Breast epithelium (tissue), 4 donors: Measurements from ENCODE around the gene RIOK1. TPM values are rescaled to one million over a fixed set of nuclear protein-coding genes. Genes with fewer than 3 reads are reported as not detected.
"Not testable (repeated sequence)": the region's sequence is repeated elsewhere in the genome, so short reads cannot be mapped to it uniquely, and the experiment has no call there.

ENCODE experiments used
- DNase-seq, 2 donors: peaks; one replicate each; pipeline ENCODE4 v3.0.0-alpha.2; 2019; ENCODE audit warnings: low spot score in 2 of 2
- H3K27ac ChIP-seq, 2 donors: fragments of 200-600 bp; sonication (generic) in 1 of 2; one replicate each; pipeline ENCODE4 v1.5.1; 2016 to 2019; ENCODE audit warnings: mild to moderate bottlenecking in 1 of 2
- H3K27me3 ChIP-seq, 2 donors: fragments of 200-600 bp; sonication (generic) in 1 of 2; one replicate each; pipeline versions ENCODE4 v1.5.1 to v1.6.0; 2017 to 2019; ENCODE audit warnings: control low read depth in 1 of 2, mild to moderate bottlenecking in 1 of 2
- H3K36me3 ChIP-seq: fragments of 200-600 bp; one replicate; pipeline ENCODE4 v1.5.1; 2019
- H3K4me1 ChIP-seq, 2 donors: fragments of 200-600 bp; sonication (generic); one replicate each; pipeline ENCODE4 v1.5.1; 2016 to 2019; ENCODE audit warnings: control low read depth in 1 of 2
- H3K4me3 ChIP-seq, 3 donors: fragments of 200-600 bp; sonication (generic); 1 replicate in 2 of 3; 2 replicates in 1 of 3; pipeline ENCODE4 v1.5.1; 2016 to 2019; ENCODE audit warnings: mild to moderate bottlenecking in 3 of 3, moderate library complexity in 2 of 3
- H3K9me3 ChIP-seq, 2 donors: fragments of 200-600 bp; sonication (generic) in 1 of 2; one replicate each; pipeline ENCODE4 v1.5.1; 2016 to 2019; ENCODE audit warnings: control low read depth in 1 of 2
- CTCF ChIP-seq, 3 donors: fragments of 450-650 bp; IDR thresholded peaks; one replicate each; pipeline ENCODE4 v1.5.1; 2016 to 2017; ENCODE audit warnings: antibody characterized with exemption in 3 of 3, mild to moderate bottlenecking in 3 of 3, moderate library complexity in 3 of 3
- POLR2A ChIP-seq: fragments of 450-650 bp; IDR thresholded peaks from one replicate; pipeline ENCODE4 v1.6.1; 2016; ENCODE audit warnings: antibody characterized with exemption, mild to moderate bottlenecking, moderate library complexity
- POLR2AphosphoS5 ChIP-seq, 3 donors: sonication (generic); formaldehyde crosslinking; IDR thresholded peaks; one replicate each; pipeline ENCODE4 v1.6.1; 2017; ENCODE audit warnings: antibody characterized with exemption in 3 of 3
- intact Hi-C: fragments of 100-400 bp; cut with DNase I; formaldehyde crosslinking; loops from one replicate; pipeline ENCODE4 v1.15.1; 2023; ENCODE audit warnings: low total_unique reads
- total RNA-seq, 3 donors: library from RNA; depleted of rRNA; stranded (reverse); fragments of >200 nt; gene quantifications; one replicate each; pipeline ENCODE4 v1.1.0, GENCODE V29; 2016

The RIOK1 gene
- total RNA-seq, 3 donors from 2014 or later, result 15.8 to 38.6 (median 26.9) TPM

GRCh38 chr6:7351916-7352315 is 37.7 kb upstream of the RIOK1 start:
- intact Hi-C loops, H3K4me1 ChIP-seq, H3K27me3 ChIP-seq, H3K9me3 ChIP-seq, H3K27ac ChIP-seq, DNase-seq, H3K36me3 ChIP-seq, H3K4me3 ChIP-seq: not testable (repeated sequence)

GRCh38 chr6:7367408-7367807 is 22.2 kb upstream of the RIOK1 start:
- TF ChIP-seq POLR2AphosphoS5 (IDR thresholded peaks at IDR 0.05) (no peak), CTCF (IDR thresholded peaks at IDR 0.05) (no peak), POLR2A (no peak)

DNA sequence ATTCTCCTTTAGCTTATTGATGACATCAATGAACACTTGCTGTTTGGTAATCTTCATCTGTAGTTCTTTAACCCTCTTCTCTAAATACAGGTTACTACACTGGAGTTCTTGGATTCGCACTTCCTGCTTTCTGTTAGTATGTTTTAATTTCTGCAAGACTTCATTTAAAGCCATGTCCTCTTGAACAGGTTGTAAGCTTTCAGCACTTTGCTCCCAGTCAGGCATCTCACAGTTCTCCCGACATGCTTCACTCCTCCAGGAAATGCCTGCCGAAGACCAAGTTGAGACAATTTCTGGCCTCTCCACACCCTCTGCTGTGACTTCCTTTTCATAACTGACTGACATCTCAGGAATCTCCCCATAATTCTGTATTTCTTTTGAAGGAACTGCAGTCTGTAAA is 15.9 kb upstream of the RIOK1 start:
- Histone ChIP-seq H3K4me3 (no peak overlapping the region), H3K36me3 (no peaks in the 10 kb centered on the region), H3K27ac (no peak overlapping the region), H3K4me1 (no peaks in the 10 kb centered on the region), H3K9me3 (no peaks in the 10 kb centered on the region), H3K27me3 (no peaks in the 10 kb centered on the region)
- intact Hi-C loops, result no loop called here
- TF ChIP-seq POLR2A (no peak), POLR2AphosphoS5 (IDR thresholded peaks at IDR 0.05) (no peak), CTCF (IDR thresholded peaks at IDR 0.05) (no peak)
- DNase-seq, result no peak

More at GRCh38 chr6:7367408-7367807, 22.2 kb upstream of the RIOK1 start:
- no peaks in the 10 kb centered on the region for H3K36me3 ChIP-seq
- no peak overlapping the region for H3K27ac ChIP-seq
- H3K27me3 ChIP-seq, result no peaks in the 10 kb centered on the region
- H3K9me3 ChIP-seq, result no peaks in the 10 kb centered on the region
- no peak overlapping the region for H3K4me3 ChIP-seq
- no peak for DNase-seq
- intact Hi-C loops, result no loop called here
- no peaks in the 10 kb centered on the region for H3K4me1 ChIP-seq

- Histone ChIP-seq H3K9me3 (no peaks in the 10 kb centered on the region), H3K27ac (no peak overlapping the region), H3K4me3 (no peak overlapping the region), H3K27me3 (no peaks in the 10 kb centered on the region), H3K4me1 (no peaks in the 10 kb centered on the region), H3K36me3 (no peaks in the 10 kb centered on the region)
- no peak for TF ChIP-seq CTCF (IDR thresholded peaks at IDR 0.05)
- TF ChIP-seq POLR2A, result no peak
- TF ChIP-seq POLR2AphosphoS5 (IDR thresholded peaks at IDR 0.05), result no peak
- DNase-seq, result no peak
- intact Hi-C loops, result no loop called here
These were observed 11.6 kb upstream of the RIOK1 start for GRCh38 chr6:7377961-7378360.

- H3K4me1 ChIP-seq, result no peaks in the 10 kb centered on the region
- H3K27me3 ChIP-seq, result no peaks in the 10 kb centered on the region
- H3K36me3 ChIP-seq, result no peaks in the 10 kb centered on the region
- intact Hi-C loops, result no loop called here
- H3K4me3 ChIP-seq, result no peak overlapping the region
- DNase-seq, result no peak
- no peak overlapping the region for H3K27ac ChIP-seq
- TF ChIP-seq POLR2AphosphoS5 (IDR thresholded peaks at IDR 0.05) (no peak), CTCF (IDR thresholded peaks at IDR 0.05) (no peak), POLR2A (no peak)
- no peaks in the 10 kb centered on the region for H3K9me3 ChIP-seq
These were observed 10.9 kb upstream of the RIOK1 start for GRCh38 chr6:7378740-7379139.

GRCh38 chr6:7381092-7381491 is 8.5 kb upstream of the RIOK1 start:
- no peak overlapping the region for H3K4me3 ChIP-seq
- no peak overlapping the region for H3K27ac ChIP-seq
- H3K36me3 ChIP-seq, result no peaks in the 10 kb centered on the region
- no peaks in the 10 kb centered on the region for H3K4me1 ChIP-seq
- TF ChIP-seq POLR2A (no peak), POLR2AphosphoS5 (IDR thresholded peaks at IDR 0.05) (no peak), CTCF (IDR thresholded peaks at IDR 0.05) (no peak)
- intact Hi-C loops, result no loop called here
- no peaks in the 10 kb centered on the region for H3K9me3 ChIP-seq
- no peak for DNase-seq
- H3K27me3 ChIP-seq, result no peaks in the 10 kb centered on the region
